ENCODE measurements around the gene CEP97. TPM values are rescaled to one million over a fixed set of nuclear protein-coding genes. Genes with fewer than 3 reads are reported as not detected.

CEP97 gene
- total RNA-seq, 2 donors from 2014 or later: 4.7 to 20.1 TPM

DNA sequence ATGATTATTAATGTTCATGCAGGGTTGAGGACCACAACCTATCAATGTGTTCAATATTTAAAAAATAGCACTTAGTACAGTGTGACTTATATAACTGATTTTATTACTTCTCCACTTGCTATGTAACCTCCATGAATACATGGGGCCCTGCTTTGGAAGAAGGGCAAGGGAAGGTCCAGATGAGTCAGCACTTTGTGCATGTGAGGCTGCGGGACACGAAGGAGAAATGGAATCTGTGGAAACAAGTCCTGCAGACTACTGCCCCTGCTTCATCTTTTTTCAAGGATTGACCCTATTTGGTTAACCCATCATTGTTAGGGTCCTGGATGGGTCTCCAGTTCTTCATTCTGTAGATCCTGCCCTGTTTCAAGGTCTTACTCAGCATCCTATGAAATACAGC, 56.2 kb downstream of the CEP97 start:
- Histone ChIP-seq H3K27ac (peak overlapping the region in 1 of 2 donors; percentile 87), H3K4me1 (ENCODE audit: control insufficient read depth in 1 of 2, low read depth in 2 of 2) (peaks cover 23 to 34% of the 10 kb centered on the region in 2 donors), H3K36me3 (peaks cover 7% of the 10 kb centered on the region), H3K27me3 (replicated peaks; ENCODE audit: insufficient read depth) (no peaks in the 10 kb centered on the region), H3K4me3 (peak overlapping the region; percentile 99), H3K9me3 (no peaks in the 10 kb centered on the region)
- ATAC-seq (ENCODE audit: insufficient number of reproducible peaks, low FRiP score, low read depth) (no peak), DNase-seq (ENCODE audit: low spot score) (no peak)
- TF ChIP-seq, protein P1, sequence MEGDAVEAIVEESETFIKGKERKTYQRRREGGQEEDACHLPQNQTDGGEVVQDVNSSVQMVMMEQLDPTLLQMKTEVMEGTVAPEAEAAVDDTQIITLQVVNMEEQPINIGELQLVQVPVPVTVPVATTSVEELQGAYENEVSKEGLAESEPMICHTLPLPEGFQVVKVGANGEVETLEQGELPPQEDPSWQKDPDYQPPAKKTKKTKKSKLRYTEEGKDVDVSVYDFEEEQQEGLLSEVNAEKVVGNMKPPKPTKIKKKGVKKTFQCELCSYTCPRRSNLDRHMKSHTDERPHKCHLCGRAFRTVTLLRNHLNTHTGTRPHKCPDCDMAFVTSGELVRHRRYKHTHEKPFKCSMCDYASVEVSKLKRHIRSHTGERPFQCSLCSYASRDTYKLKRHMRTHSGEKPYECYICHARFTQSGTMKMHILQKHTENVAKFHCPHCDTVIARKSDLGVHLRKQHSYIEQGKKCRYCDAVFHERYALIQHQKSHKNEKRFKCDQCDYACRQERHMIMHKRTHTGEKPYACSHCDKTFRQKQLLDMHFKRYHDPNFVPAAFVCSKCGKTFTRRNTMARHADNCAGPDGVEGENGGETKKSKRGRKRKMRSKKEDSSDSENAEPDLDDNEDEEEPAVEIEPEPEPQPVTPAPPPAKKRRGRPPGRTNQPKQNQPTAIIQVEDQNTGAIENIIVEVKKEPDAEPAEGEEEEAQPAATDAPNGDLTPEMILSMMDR (IDR thresholded peaks at IDR 0.05): no peak

DNA sequence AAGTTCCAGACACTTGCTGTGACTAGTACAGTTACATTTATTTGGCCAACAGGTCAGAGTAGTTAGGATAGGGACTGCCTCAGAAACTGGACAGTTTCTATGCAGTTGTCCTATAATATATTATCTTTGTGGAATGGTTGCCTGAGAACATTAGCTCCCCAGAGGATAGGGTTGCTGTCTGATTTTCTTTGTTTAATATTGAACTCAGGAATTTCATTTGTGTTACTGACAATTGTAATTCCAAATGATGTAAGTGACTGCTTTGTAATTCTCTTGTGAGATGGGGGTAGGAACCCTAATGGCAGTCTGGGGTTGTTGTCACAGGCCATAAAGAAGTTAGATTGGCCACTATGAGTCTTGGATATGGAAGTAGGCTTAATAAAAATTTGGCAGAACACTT, 56.8 kb downstream of the CEP97 start:
- no peaks in the 10 kb centered on the region for H3K27me3 ChIP-seq (replicated peaks; ENCODE audit: insufficient read depth)
- H3K36me3 ChIP-seq: peaks cover 12% of the 10 kb centered on the region
- DNase-seq (ENCODE audit: low spot score) (no peak), ATAC-seq (ENCODE audit: insufficient number of reproducible peaks, low FRiP score, low read depth) (no peak)
- no peak overlapping the region for H3K4me3 ChIP-seq
- peaks cover 23 to 34% of the 10 kb centered on the region in 2 donors for H3K4me1 ChIP-seq (ENCODE audit: control insufficient read depth in 1 of 2, low read depth in 2 of 2)
- no peaks in the 10 kb centered on the region for H3K9me3 ChIP-seq
- TF ChIP-seq, protein P1 (IDR thresholded peaks at IDR 0.05): no peak
- peak overlapping the region in 1 of 2 donors; percentile 87 for H3K27ac ChIP-seq

DNA sequence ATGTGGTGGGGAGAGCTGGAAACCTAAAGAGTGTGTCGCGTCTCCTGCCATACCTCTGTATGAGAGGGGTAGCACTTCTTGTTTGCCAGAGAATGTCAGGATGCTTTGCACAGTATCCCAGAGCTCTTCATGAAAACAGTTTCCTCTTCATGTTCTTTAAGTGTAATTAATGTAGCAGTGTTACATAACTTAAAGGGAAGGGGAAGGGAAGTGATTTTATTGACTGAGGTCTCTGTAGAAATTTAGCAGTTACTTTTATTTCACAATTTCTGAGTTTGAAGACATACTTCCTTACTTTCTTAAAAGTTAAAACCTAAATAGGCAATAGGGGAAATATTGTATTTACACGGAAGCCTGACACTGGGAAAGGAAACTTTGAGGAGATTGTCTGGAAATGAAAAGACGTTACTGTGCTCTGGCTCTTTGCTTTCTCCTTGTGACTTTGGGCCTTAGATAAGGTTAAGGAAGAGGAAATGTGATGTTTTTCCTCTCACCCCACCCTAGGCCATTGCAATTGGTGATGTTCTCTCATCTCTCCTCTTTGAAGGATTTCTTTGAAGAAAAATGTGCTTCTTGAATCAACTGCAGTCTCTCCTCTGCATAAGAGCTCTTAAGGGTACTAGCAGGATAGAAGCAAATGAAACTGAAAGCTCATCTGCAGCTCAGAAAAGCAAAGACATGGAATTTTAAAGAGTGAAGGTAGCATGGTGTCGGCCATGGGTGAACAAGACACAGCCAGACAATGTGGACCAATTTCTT, 60.6 kb downstream of the CEP97 start:
- H3K27ac ChIP-seq: no peak overlapping the region

DNA sequence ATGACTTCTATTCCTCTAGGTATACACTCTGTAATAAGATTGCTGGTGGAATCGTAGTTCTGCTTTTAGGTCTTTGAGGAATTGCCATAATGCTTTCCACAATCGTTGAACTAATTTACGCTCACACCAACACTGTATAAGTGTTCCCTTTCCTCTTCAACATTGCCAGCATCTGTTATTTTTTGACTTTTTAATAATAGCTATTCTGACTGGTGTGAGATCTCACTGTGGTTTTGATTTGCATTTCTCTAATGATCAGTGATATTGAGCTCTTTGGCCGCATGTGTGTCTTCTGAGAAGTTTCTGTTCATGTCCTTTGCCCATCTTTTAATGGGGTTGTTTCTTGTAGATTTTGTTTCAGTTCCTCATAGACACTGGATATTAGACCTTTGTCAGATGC, 67.4 kb downstream of the CEP97 start:
- TF ChIP-seq, protein P1 (IDR thresholded peaks at IDR 0.05): no peak
- ATAC-seq (ENCODE audit: insufficient number of reproducible peaks, low FRiP score, low read depth) (no peak), DNase-seq (ENCODE audit: low spot score) (no peak)
- H3K27me3 ChIP-seq (replicated peaks; ENCODE audit: insufficient read depth): no peaks in the 10 kb centered on the region
- H3K4me1 ChIP-seq (ENCODE audit: control insufficient read depth in 1 of 2, low read depth in 2 of 2): no peaks in the 10 kb centered on the region
- no peak overlapping the region for H3K4me3 ChIP-seq
- H3K9me3 ChIP-seq: no peaks in the 10 kb centered on the region
- peaks cover 24% of the 10 kb centered on the region for H3K36me3 ChIP-seq
- no peak overlapping the region for H3K27ac ChIP-seq

More for the DNA sequence above, 60.6 kb downstream of the CEP97 start:
- Histone ChIP-seq H3K4me3 (no peak overlapping the region), H3K9me3 (no peaks in the 10 kb centered on the region), H3K4me1 (ENCODE audit: control insufficient read depth in 1 of 2, low read depth in 2 of 2) (peaks cover 14 to 22% of the 10 kb centered on the region in 2 donors), H3K27me3 (replicated peaks; ENCODE audit: insufficient read depth) (no peaks in the 10 kb centered on the region), H3K36me3 (peaks cover 27% of the 10 kb centered on the region)
- no peak for DNase-seq (ENCODE audit: low spot score)
- peak; percentile 11 for ATAC-seq (ENCODE audit: insufficient number of reproducible peaks, low FRiP score, low read depth)
- TF ChIP-seq, protein P1 (IDR thresholded peaks at IDR 0.05): no peak

DNA sequence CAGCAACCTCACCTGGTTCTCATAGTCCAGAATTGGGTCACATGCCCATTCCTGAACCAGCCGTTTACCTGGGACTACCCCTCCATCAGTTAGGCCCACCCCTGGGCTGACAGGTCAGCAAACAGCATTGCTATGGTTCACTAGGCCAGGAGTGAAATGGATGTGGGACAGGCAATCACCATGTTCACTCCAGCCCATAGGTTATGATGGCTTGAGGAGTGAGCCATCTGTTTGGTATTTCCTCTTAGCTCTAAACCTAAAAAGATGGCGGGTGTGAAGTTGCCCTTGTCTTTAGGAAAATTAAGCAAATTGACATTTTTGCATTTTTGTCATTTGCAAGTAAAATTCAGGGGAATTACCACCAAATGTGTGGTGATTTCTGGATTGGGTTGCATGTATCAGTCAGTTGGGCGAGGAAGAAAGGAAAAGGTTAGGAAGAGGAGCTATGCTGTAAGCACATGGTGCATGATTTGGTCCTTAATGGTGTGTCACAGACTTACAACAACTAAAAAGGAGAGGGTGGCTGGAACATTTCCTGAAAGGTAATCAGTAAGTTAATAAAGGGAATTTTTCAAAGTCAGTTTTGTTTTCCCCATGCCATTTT, 71.8 kb downstream of the CEP97 start:
- no peak overlapping the region for H3K27ac ChIP-seq
- no peaks in the 10 kb centered on the region for H3K9me3 ChIP-seq
- no peak for DNase-seq (ENCODE audit: low spot score)
- no peak overlapping the region for H3K4me3 ChIP-seq
- no peaks in the 10 kb centered on the region for H3K4me1 ChIP-seq (ENCODE audit: control insufficient read depth in 1 of 2, low read depth in 2 of 2)
- H3K27me3 ChIP-seq (replicated peaks; ENCODE audit: insufficient read depth): no peaks in the 10 kb centered on the region
- TF ChIP-seq, protein P1 (IDR thresholded peaks at IDR 0.05): no peak
- ATAC-seq (ENCODE audit: insufficient number of reproducible peaks, low FRiP score, low read depth): no peak
- peaks cover 13% of the 10 kb centered on the region for H3K36me3 ChIP-seq

All from thoracic aorta (tissue), 2 donors.